CD4-positive, alpha-beta T cell treated with Interleukin-15 for 1 hour (primary cell): ENCODE measurements around the gene MPHOSPH9.

ENCODE experiments used
- DNase-seq: peaks from one replicate; pipeline ENCODE4 v3.0.0-alpha.2; 2020

The MPHOSPH9 gene

GRCh38 chr12:123145211-123145610 is 87.7 kb downstream of the MPHOSPH9 start:
- DNase-seq: no peak

- no peak for DNase-seq
These were observed 89.0 kb downstream of the MPHOSPH9 start for GRCh38 chr12:123143736-123144461.

- peak; percentile 28 for DNase-seq
These were observed 89.8 kb downstream of the MPHOSPH9 start for GRCh38 chr12:123142921-123143735.

GRCh38 chr12:123142518-123142840 is 90.5 kb downstream of the MPHOSPH9 start:
- DNase-seq: no peak

GRCh38 chr12:123141615-123142517 is 91.1 kb downstream of the MPHOSPH9 start:
- no peak for DNase-seq

- DNase-seq: no peak
These were observed 92.0 kb downstream of the MPHOSPH9 start for GRCh38 chr12:123140676-123141614.

GRCh38 chr12:123139926-123140675 is 92.8 kb downstream of the MPHOSPH9 start:
- no peak for DNase-seq

- no peak for DNase-seq
These were observed 97.3 kb downstream of the MPHOSPH9 start for GRCh38 chr12:123135688-123136087.

GRCh38 chr12:123134826-123135225 is 98.1 kb downstream of the MPHOSPH9 start:
- DNase-seq: no peak

- no peak for DNase-seq
These were observed 98.7 kb downstream of the MPHOSPH9 start for GRCh38 chr12:123134271-123134671.

GRCh38 chr12:123133701-123134100 is 99.2 kb downstream of the MPHOSPH9 start:
- DNase-seq: no peak

GRCh38 chr12:123132951-123133619 is 99.9 kb downstream of the MPHOSPH9 start:
- DNase-seq: no peak

- DNase-seq: peak; percentile 70
These were observed 101.0 kb downstream of the MPHOSPH9 start for GRCh38 chr12:123131879-123132402.

- no peak for DNase-seq
These were observed 101.6 kb downstream of the MPHOSPH9 start for GRCh38 chr12:123131291-123131832.

- no peak for DNase-seq
These were observed 103.3 kb downstream of the MPHOSPH9 start for GRCh38 chr12:123129621-123130020.

GRCh38 chr12:123127182-123127495 is 105.8 kb downstream of the MPHOSPH9 start:
- no peak for DNase-seq

GRCh38 chr12:123126294-123127181 is 106.4 kb downstream of the MPHOSPH9 start:
- no peak for DNase-seq

- no peak for DNase-seq
These were observed 110.3 kb downstream of the MPHOSPH9 start for GRCh38 chr12:123122626-123123025.

- DNase-seq: no peak
These were observed 111.3 kb downstream of the MPHOSPH9 start for GRCh38 chr12:123121670-123122069.
